Endothelial cell of umbilical vein (primary cell): ENCODE results near the gene TMEM207. TPM values are rescaled to one million over a fixed set of nuclear protein-coding genes. Genes with fewer than 3 reads are reported as not detected.

Experiments used
- BruUV-seq: library from RNA; stranded (reverse); fragments of 400-500 nt; replicated peaks from 2 replicates; lab custom pipeline; 2021; lab: Mats Ljungman, UMichigan
- CTCF ChIA-PET: fragments of 300-600, 350-600 bp; sonication (Branson Sonifier 250); formaldehyde crosslinking; loops from one replicate; lab custom pipeline; 2021; ENCODE audit warnings: antibody characterized with exemption, inconsistent platforms; lab: Charles Lee
- POLR2A ChIA-PET: fragments of 300-600, 350-600 bp; sonication (Branson Sonifier 250); formaldehyde crosslinking; loops from one replicate; lab custom pipeline; 2021; ENCODE audit warnings: antibody characterized with exemption, inconsistent platforms; lab: Charles Lee
- DNase-seq: peaks from one replicate; pipeline ENCODE4 v3.0.0-alpha.2; 2011; ENCODE audit warnings: low read depth, low spot score
- FAIRE-seq: peaks from 2 replicates; lab custom pipeline; 2011; peaks lifted over from hg19 to GRCh38; lab: Jason Lieb, UNC
- H2AFZ ChIP-seq: 2 replicates; pipeline ENCODE4 v1.6.0; 2012; ENCODE audit warnings: low read depth, low read length, control low read depth, inconsistent platforms
- H3K27ac ChIP-seq: 2 replicates; pipeline ENCODE4 v1.5.1; 2011; ENCODE audit warnings: low read depth, mild to moderate bottlenecking, control low read depth, low read length, moderate library complexity; ENCODE audit not compliant: insufficient read depth
- H3K27me3 ChIP-seq, 2 experiments: 2 replicates each; pipeline versions ENCODE4 v1.6.0 to v1.6.1; 2011; ENCODE audit warnings: low read length in 2 of 2, mixed read lengths in 1 of 2; ENCODE audit not compliant: control insufficient read depth in 2 of 2, insufficient read depth in 2 of 2
- H3K36me3 ChIP-seq, 2 experiments: 2 replicates in 1 of 2; 3 replicates in 1 of 2; pipeline ENCODE4 v1.5.1; 2011; ENCODE audit warnings: low read length in 2 of 2, mild to moderate bottlenecking in 1 of 2, moderate library complexity in 1 of 2; ENCODE audit not compliant: control insufficient read depth in 2 of 2, insufficient read depth in 2 of 2; ENCODE audit errors: extremely low read depth in 1 of 2
- H3K4me1 ChIP-seq: 3 replicates; pipeline ENCODE4 v1.5.1; 2011; ENCODE audit warnings: mild to moderate bottlenecking, low read length; ENCODE audit not compliant: control insufficient read depth, insufficient read depth; ENCODE audit errors: extremely low read depth
- H3K4me2 ChIP-seq: 2 replicates; pipeline ENCODE4 v1.6.1; 2011; ENCODE audit warnings: low read length, control low read depth, mixed read lengths; ENCODE audit not compliant: insufficient read depth
- H3K4me3 ChIP-seq, 3 experiments: fragments of 200-600 bp in 1 of 3; sonication (generic), shearing (Covaris generic) in 1 of 3; replicated peaks in 1 of 3; 2 replicates each; pipeline ENCODE4 v1.5.1; 2011 to 2016; ENCODE audit warnings: control low read depth in 3 of 3, low read length in 3 of 3, mild to moderate bottlenecking in 2 of 3, inconsistent platforms in 1 of 3, low read depth in 1 of 3, moderate library complexity in 1 of 3; ENCODE audit not compliant: insufficient read depth in 1 of 3
- H3K79me2 ChIP-seq: 2 replicates; pipeline ENCODE4 v1.6.0; 2012; ENCODE audit warnings: low read length, inconsistent platforms; ENCODE audit not compliant: control insufficient read depth, insufficient read depth
- H3K9ac ChIP-seq: replicated peaks from 2 replicates; pipeline ENCODE3; 2011; ENCODE audit warnings: low read length, control low read depth; ENCODE audit not compliant: insufficient read depth; ENCODE audit errors: extremely low read depth
- H3K9me1 ChIP-seq: replicated peaks from 3 replicates; pipeline ENCODE4 v1.6.0; 2011; ENCODE audit warnings: mild to moderate bottlenecking, low read length; ENCODE audit not compliant: control insufficient read depth, insufficient read depth; ENCODE audit errors: extremely low read depth
- H3K9me3 ChIP-seq: replicated peaks from 2 replicates; pipeline ENCODE4 v1.5.1; 2012; ENCODE audit warnings: low read length, inconsistent platforms; ENCODE audit not compliant: control insufficient read depth, insufficient read depth
- H4K20me1 ChIP-seq: replicated peaks from 2 replicates; pipeline ENCODE3; 2011; ENCODE audit warnings: mild to moderate bottlenecking, low read length; ENCODE audit not compliant: control insufficient read depth, insufficient read depth; ENCODE audit errors: extremely low read depth
- EZH2 ChIP-seq: IDR thresholded peaks from 2 replicates; pipeline ENCODE4 v1.6.1; 2012; ENCODE audit warnings: borderline replicate concordance, low read depth, mild to moderate bottlenecking, moderate library complexity, low read length, inconsistent platforms; ENCODE audit not compliant: severe bottlenecking
- MYC ChIP-seq: IDR thresholded peaks from one replicate; pipeline ENCODE4 v1.6.1; 2011; ENCODE audit warnings: mild to moderate bottlenecking, low read depth, low read length
- POLR2AphosphoS5 ChIP-seq: IDR thresholded peaks from 2 replicates; pipeline ENCODE4 v1.6.1; 2012; ENCODE audit warnings: low read depth, mild to moderate bottlenecking, control low read depth, low read length, moderate library complexity; ENCODE audit not compliant: insufficient read depth
- dilution Hi-C: fragments of 300-500 bp; cut with MboI; formaldehyde crosslinking; loops from one replicate; pipeline ENCODE4 v1.15.0; 2019; ENCODE audit warnings: low sequenced_read_pairs; ENCODE audit not compliant: extremely low pct_ligation_motif_present
- intact Hi-C: fragments of 100-400 bp; cut with micrococcal nuclease; formaldehyde crosslinking; loops from one replicate; pipeline ENCODE4 v1.10.0; 2022
- polyA plus RNA-seq, 4 experiments: library from polyadenylated mRNA; depleted of rRNA in 3 of 4; stranded (reverse) in 3 of 4; unstranded in 1 of 4; fragments of >200 nt; gene quantifications; 2 replicates each; pipeline versions ENCODE4 v1.2.1 to v1.2.3, GENCODE V29; 2011 to 2012; ENCODE audit warnings: missing spikeins in 1 of 4
- total RNA-seq: library from RNA; stranded (reverse); gene quantifications from 2 replicates; pipeline ENCODE4 v1.2.3, GENCODE V29; 2021

The TMEM207 gene
- total and polyA plus RNA-seq, 2 donors (not counting 3 experiments of a cell fraction or from before 2014, with no cell fraction given): not detected

- no peaks in the 10 kb centered on the region for H4K20me1 ChIP-seq
- ChIA-PET POLR2A (no interaction called here), CTCF (interaction anchor here (0.8 to 1.9 kb wide), 2 partner anchors 13 to 27 kb away, joined by 4 read pairs; partner anchors contain the start of gene IL1RAP)
- no peaks in the 10 kb centered on the region for H3K79me2 ChIP-seq
- no peak overlapping the region for H3K4me3 ChIP-seq
- no peaks in the 10 kb centered on the region for H3K9me3 ChIP-seq
- FAIRE-seq: no peak
- H3K27me3 ChIP-seq: peaks cover 43 to 67% of the 10 kb centered on the region in 2 experiments
- dilution Hi-C loops (no loop called here), intact Hi-C loops (no loop called here)
- no peak overlapping the region for H2AFZ ChIP-seq
- H3K4me2 ChIP-seq: no peak overlapping the region
- no peak overlapping the region for H3K9ac ChIP-seq
- no peaks in the 10 kb centered on the region for H3K36me3 ChIP-seq
- no TSS peak for BruUV-seq
- H3K4me1 ChIP-seq: no peaks in the 10 kb centered on the region
- H3K9me1 ChIP-seq: no peaks in the 10 kb centered on the region
- H3K27ac ChIP-seq: no peak overlapping the region
- DNase-seq: no peak
- no peak for TF ChIP-seq EZH2
- no peak for TF ChIP-seq MYC
Measured at GRCh38 chr3:190486533-190486864, 36.8 kb upstream of the TMEM207 start.

GRCh38 chr3:190485830-190486532 lies 36.3 kb upstream of the TMEM207 start:
- no peak overlapping the region for H2AFZ ChIP-seq
- dilution Hi-C loops (no loop called here), intact Hi-C loops (no loop called here)
- FAIRE-seq (no peak), DNase-seq (peak; percentile 81)
- H3K27ac ChIP-seq: no peak overlapping the region
- no peaks in the 10 kb centered on the region for H3K9me3 ChIP-seq
- H3K4me1 ChIP-seq: no peaks in the 10 kb centered on the region
- H3K9me1 ChIP-seq: no peaks in the 10 kb centered on the region
- no peaks in the 10 kb centered on the region for H4K20me1 ChIP-seq
- CTCF ChIA-PET: no interaction called here
- H3K79me2 ChIP-seq: no peaks in the 10 kb centered on the region
- no peak overlapping the region for H3K4me3 ChIP-seq
- H3K9ac ChIP-seq: no peak overlapping the region
- H3K4me2 ChIP-seq: no peak overlapping the region
- H3K36me3 ChIP-seq: no peaks in the 10 kb centered on the region
- BruUV-seq: no TSS peak
- TF ChIP-seq POLR2AphosphoS5: peak; percentile 51
- no peak for TF ChIP-seq EZH2
- POLR2A ChIA-PET: no interaction called here
- H3K27me3 ChIP-seq: peaks cover 41 to 64% of the 10 kb centered on the region in 2 experiments
